GM23338 (cell line): ENCODE data around the gene GNB2. TPM values are rescaled to one million over a fixed set of nuclear protein-coding genes. Genes with fewer than 3 reads are reported as not detected.

Experiments used
- ATAC-seq: fragments of 200-7000 bp; cut with Tn5 transposase; 3 replicates; pipeline ENCODE4 v1.9.1; 2020
- DNase-seq: peaks from one replicate; pipeline ENCODE4 v3.0.0-alpha.2; 2015; ENCODE audit warnings: low spot score
- H2AFZ ChIP-seq: fragments of 200-600 bp; sonication (generic); 2 replicates; pipeline ENCODE4 v1.8.0; 2016; ENCODE audit warnings: antibody characterized with exemption, mild to moderate bottlenecking, moderate library complexity
- H3F3A ChIP-seq: fragments of 200-600 bp; sonication (generic); replicated peaks from 2 replicates; pipeline ENCODE4 v1.8.0; 2017; ENCODE audit warnings: antibody characterized with exemption, mixed run types, low read depth
- H3K27ac ChIP-seq: fragments of 200-600 bp; sonication (generic); 2 replicates; pipeline ENCODE4 v1.6.1; 2016; ENCODE audit warnings: low read depth
- H3K27me3 ChIP-seq: fragments of 200-600 bp; sonication (generic); 2 replicates; pipeline ENCODE4 v1.8.0; 2016; ENCODE audit warnings: mild to moderate bottlenecking, mixed run types, moderate library complexity; ENCODE audit not compliant: insufficient read depth
- H3K36me3 ChIP-seq: fragments of 200-600 bp; sonication (generic); 2 replicates; pipeline ENCODE4 v1.8.0; 2016; ENCODE audit warnings: mild to moderate bottlenecking; ENCODE audit not compliant: insufficient read depth
- H3K4me1 ChIP-seq: fragments of 200-600 bp; sonication (generic); 2 replicates; pipeline ENCODE4 v1.8.0; 2016; ENCODE audit warnings: mild to moderate bottlenecking, moderate library complexity; ENCODE audit not compliant: insufficient read depth
- H3K4me2 ChIP-seq: fragments of 200-600 bp; sonication (generic); 2 replicates; pipeline ENCODE4 v1.7.1; 2017; ENCODE audit warnings: mixed run types
- H3K4me3 ChIP-seq: fragments of 200-600 bp; sonication (generic); 2 replicates; pipeline ENCODE4 v1.6.1; 2016; ENCODE audit warnings: mixed run types
- H3K79me2 ChIP-seq: fragments of 200-600 bp; sonication (generic); replicated peaks from 2 replicates; pipeline ENCODE4 v1.8.0; 2017; ENCODE audit warnings: mild to moderate bottlenecking; ENCODE audit not compliant: insufficient read depth
- H3K9me2 ChIP-seq: fragments of 200-600 bp; sonication (generic); 2 replicates; pipeline ENCODE4 v1.8.0; 2017; ENCODE audit not compliant: insufficient read depth
- H4K20me1 ChIP-seq: fragments of 200-600 bp; sonication (generic); replicated peaks from 2 replicates; pipeline ENCODE4 v1.8.0; 2017; ENCODE audit warnings: mild to moderate bottlenecking; ENCODE audit not compliant: insufficient read depth
- H3K27ac Mint-ChIP-seq: 2 replicates; pipeline ENCODE4 v1.8.0; 2020; ENCODE audit warnings: inconsistent platforms, mild to moderate bottlenecking, moderate library complexity, mixed read lengths
- H3K27me3 Mint-ChIP-seq: 3 replicates; pipeline ENCODE4 v1.8.0; 2022; ENCODE audit warnings: low read depth, mild to moderate bottlenecking, moderate library complexity, mixed read lengths, inconsistent platforms; ENCODE audit not compliant: insufficient read depth, poor library complexity
- H3K36me3 Mint-ChIP-seq: 3 replicates; pipeline ENCODE4 v1.8.0; 2021; ENCODE audit warnings: low read depth, mild to moderate bottlenecking, inconsistent platforms, moderate library complexity, mixed read lengths
- H3K4me1 Mint-ChIP-seq: 3 replicates; pipeline ENCODE4 v1.8.0; 2020; ENCODE audit warnings: mild to moderate bottlenecking, inconsistent platforms, mixed read lengths
- H3K4me3 Mint-ChIP-seq: 3 replicates; pipeline ENCODE4 v1.8.0; 2021; ENCODE audit warnings: moderate library complexity, mild to moderate bottlenecking, inconsistent platforms, mixed read lengths
- H3K9me3 Mint-ChIP-seq: 3 replicates; pipeline ENCODE4 v1.8.0; 2020; ENCODE audit warnings: moderate library complexity, mild to moderate bottlenecking, inconsistent platforms, mixed read lengths
- CREB1 ChIP-seq: fragments of 250-450 bp; sonication (Bioruptor Pico); IDR thresholded peaks from 2 replicates; pipeline ENCODE4 v1.5.0; 2020; ENCODE audit warnings: low read depth, mild to moderate bottlenecking, moderate library complexity
- EZH2 ChIP-seq: fragments of 200-600 bp; sonication (generic); IDR thresholded peaks from one replicate; pipeline ENCODE4 v1.8.0; 2017; ENCODE audit warnings: antibody characterized with exemption, mild to moderate bottlenecking, low read depth; ENCODE audit not compliant: unreplicated experiment
- EZH2phosphoT487 ChIP-seq: fragments of 200-600 bp; sonication (generic); IDR thresholded peaks from one replicate; pipeline ENCODE4 v1.8.1; 2018; ENCODE audit warnings: antibody characterized with exemption; ENCODE audit not compliant: unreplicated experiment
- NANOG ChIP-seq: IDR thresholded peaks from 2 replicates; pipeline ENCODE4 v1.6.1; 2016; ENCODE audit warnings: antibody characterized with exemption, borderline replicate concordance
- POLR2AphosphoS5 ChIP-seq: IDR thresholded peaks from 2 replicates; pipeline ENCODE4 v1.6.1; 2016; ENCODE audit warnings: antibody characterized with exemption, low read depth
- STAT1 ChIP-seq: IDR thresholded peaks from one replicate; pipeline ENCODE4 v1.6.1; 2016; ENCODE audit warnings: antibody characterized with exemption; ENCODE audit not compliant: unreplicated experiment
- ZNF114 ChIP-seq: fragments of 250-450 bp; sonication (Bioruptor Pico); IDR thresholded peaks from 2 replicates; pipeline ENCODE4 v1.5.0; 2020; ENCODE audit warnings: mild to moderate bottlenecking, moderate library complexity
- ZNF331 ChIP-seq: fragments of 250-450 bp; sonication (Bioruptor Pico); IDR thresholded peaks from 2 replicates; pipeline ENCODE4 v1.5.0; 2020; ENCODE audit warnings: low read depth, mild to moderate bottlenecking, moderate library complexity
- long read RNA-seq: library from polyadenylated mRNA; unstranded; transcript quantifications from one replicate; pipeline ENCODE4 v2.0.0, GENCODE V29; 2020; ENCODE audit not compliant: unreplicated experiment
- polyA plus RNA-seq: library from polyadenylated mRNA; unstranded; fragments of >200 nt; fragmentation: Nextera tagmentation; extraction: Ambion mirVana; gene quantifications from 2 replicates; pipeline ENCODE4 v1.2.1, GENCODE V29; 2016
- total RNA-seq: library from RNA; depleted of rRNA; stranded (reverse); fragments of >200 nt; shearing (Covaris generic); gene quantifications from 2 replicates; pipeline ENCODE4 v1.2.3, GENCODE V29; 2014; rRNA removed

GNB2 gene
- total RNA-seq: 153 and 156 TPM in 2 replicates
- polyA plus RNA-seq: 112 and 113 TPM in 2 replicates
- long read RNA-seq, transcript GNB2-202 (9 exons, 1,524 nt): minor isoform, 6 of 102 reads
- long read RNA-seq, transcript GNB2-201 (10 exons, 1,878 nt): major isoform, 17 of 102 reads
- long read RNA-seq, partial matches to known transcripts: 11 of 102 reads
- long read RNA-seq, other reads (novel, unspliced or antisense): 67 of 102 reads

- Mint-ChIP-seq H3K9me3 (no peaks in the 10 kb centered on the region), H3K4me1 (peaks cover 3% of the 10 kb centered on the region; the same call in 2 of the 3 replicates), H3K36me3 (peaks cover 13% of the 10 kb centered on the region), H3K27me3 (peaks cover 35% of the 10 kb centered on the region), H3K4me3 (peak within 1 kb of the TSS; percentile 83), H3K27ac (peak within 1 kb of the TSS; percentile 98)
- H4K20me1 ChIP-seq: no peaks in the 10 kb centered on the region; the same call in 1 of the 2 replicates
- H3F3A ChIP-seq: peaks cover 14% of the 10 kb centered on the region
- peak; percentile 96 for DNase-seq
- H2AFZ ChIP-seq: peak within 1 kb of the TSS; percentile 97; the same call in 1 of the 2 replicates
- H3K4me2 ChIP-seq: peak within 1 kb of the TSS; percentile 99
- no peaks in the 10 kb centered on the region for H3K36me3 ChIP-seq
- no peaks in the 10 kb centered on the region for H3K79me2 ChIP-seq
- H3K9me2 ChIP-seq: no peaks in the 10 kb centered on the region
- H3K4me1 ChIP-seq: no peaks in the 10 kb centered on the region
- H3K27ac ChIP-seq: peak within 1 kb of the TSS; percentile 99
- peak within 1 kb of the TSS; percentile 93 for H3K4me3 ChIP-seq
- no peak for TF ChIP-seq NANOG
- TF ChIP-seq POLR2AphosphoS5: peak; percentile 72
- TF ChIP-seq CREB1 (CRISPR knock-in tag): peak; percentile 91
- peaks cover 16% of the 10 kb centered on the region for H3K27me3 ChIP-seq
- ATAC-seq: peak; percentile 54
Measured at GRCh38 chr7:100673302-100673941, at the start of gene GNB2. Gene GNB2, plus strand, starts transcription at chr7:100673740. Its CDS starts 2,526 bp downstream, at chr7:100676266.

DNA sequence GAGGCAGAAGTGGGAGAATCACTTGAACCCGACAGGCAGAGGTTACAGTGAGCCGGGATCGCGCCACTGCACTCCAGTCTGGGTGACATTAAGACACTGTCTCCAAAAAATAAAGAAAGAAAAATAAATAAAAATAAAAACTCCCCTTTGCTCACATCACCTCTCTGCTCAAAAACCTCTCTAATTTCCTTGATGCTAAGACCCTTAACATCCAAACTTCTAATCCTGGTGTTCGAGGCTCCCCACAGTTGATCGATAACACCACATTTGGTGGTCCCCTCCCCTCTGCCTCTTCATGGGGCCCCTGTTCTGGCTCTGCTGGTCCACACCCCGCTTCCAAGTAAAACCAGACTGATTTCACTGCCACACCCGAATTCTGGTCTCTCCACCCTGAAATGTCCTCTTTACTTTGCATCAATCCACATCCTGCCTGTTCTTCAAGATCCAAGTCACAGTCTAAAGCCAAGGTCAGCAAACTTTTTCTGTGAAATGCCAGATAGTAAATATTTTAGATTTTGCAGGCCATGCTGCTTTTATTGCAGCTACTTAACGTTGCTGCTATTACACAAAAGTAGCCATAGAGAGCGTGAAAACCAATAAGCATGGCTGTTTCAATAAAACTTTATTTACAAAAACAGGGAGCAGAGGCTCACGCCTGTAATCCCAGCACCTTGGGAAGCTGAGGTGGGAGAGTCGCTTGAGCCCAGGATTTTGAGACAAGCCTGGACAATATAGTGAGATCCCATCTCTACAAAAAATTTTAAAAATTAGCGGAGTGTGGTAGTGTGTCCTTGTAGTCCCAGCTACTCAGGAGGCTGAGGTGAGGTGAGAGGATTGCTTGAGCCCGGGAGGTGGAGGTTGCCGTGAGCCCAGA lies 49.4 kb upstream of the GNB2 start:
- no peak for TF ChIP-seq POLR2AphosphoS5
- no peak for TF ChIP-seq ZNF331 (CRISPR knock-in tag)
- no peak for TF ChIP-seq ZNF114 (CRISPR knock-in tag)
- no peak for TF ChIP-seq EZH2phosphoT487
- Mint-ChIP-seq H3K9me3 (no peaks in the 10 kb centered on the region; the same call in 2 of the 3 replicates), H3K27me3 (peaks cover 25% of the 10 kb centered on the region), H3K36me3 (no peaks in the 10 kb centered on the region; the same call in 2 of the 3 replicates), H3K4me1 (peaks cover 5% of the 10 kb centered on the region; the same call in 2 of the 3 replicates), H3K27ac (no peak overlapping the region), H3K4me3 (no peak overlapping the region)
- ATAC-seq: no peak
- no peaks in the 10 kb centered on the region for H3K79me2 ChIP-seq
- no peaks in the 10 kb centered on the region for H3K9me2 ChIP-seq
- H3K27ac ChIP-seq: no peak overlapping the region
- no peaks in the 10 kb centered on the region for H3K36me3 ChIP-seq
- no peak for DNase-seq
- no peak overlapping the region for H3K4me2 ChIP-seq
- H4K20me1 ChIP-seq: no peaks in the 10 kb centered on the region
- peaks cover 4% of the 10 kb centered on the region; the same call in 1 of the 2 replicates for H3K27me3 ChIP-seq
- 0 out of 2 replicates have a peak, but pooled peaks cover 2% of the 10 kb centered on the region for H3F3A ChIP-seq
- peaks cover 15% of the 10 kb centered on the region for H3K4me1 ChIP-seq
- H2AFZ ChIP-seq: no peak overlapping the region
- H3K4me3 ChIP-seq: no peak overlapping the region

DNA sequence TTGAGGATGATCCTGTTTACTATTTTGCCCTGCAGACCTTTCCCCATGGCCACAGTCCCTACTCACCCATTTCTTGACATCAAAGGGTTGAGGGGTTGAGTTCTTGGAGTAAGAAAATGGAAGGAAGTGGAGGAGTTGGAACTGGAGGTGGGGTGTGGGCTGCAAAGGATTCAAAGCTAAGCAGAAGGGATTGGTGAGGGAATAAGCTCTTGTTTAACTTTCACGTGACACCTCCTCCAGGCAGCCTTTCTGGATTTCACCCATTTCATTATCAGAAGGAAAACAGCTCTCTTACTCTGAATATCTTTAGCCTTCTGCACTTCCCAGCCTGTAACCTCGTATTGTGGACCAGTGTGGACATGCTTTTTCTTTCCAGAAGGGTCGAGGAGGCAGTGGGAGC lies 47.5 kb upstream of the GNB2 start:
- no peak for DNase-seq
- peak overlapping the region; percentile 69 for H3K4me3 Mint-ChIP-seq
- no peak for ATAC-seq
- H3K36me3 Mint-ChIP-seq: no peaks in the 10 kb centered on the region; the same call in 2 of the 3 replicates
- Histone ChIP-seq H3K27me3 (peaks cover 4% of the 10 kb centered on the region; the same call in 1 of the 2 replicates), H3K79me2 (no peaks in the 10 kb centered on the region), H3K27ac (no peak overlapping the region), H3K4me1 (peaks cover 15% of the 10 kb centered on the region), H3K9me2 (no peaks in the 10 kb centered on the region), H2AFZ (peak overlapping the region; percentile 90; the same call in 1 of the 2 replicates), H3K4me3 (peak overlapping the region; percentile 74), H4K20me1 (no peaks in the 10 kb centered on the region), H3K36me3 (no peaks in the 10 kb centered on the region), H3K4me2 (peak overlapping the region; percentile 96), H3F3A (0 out of 2 replicates have a peak, but pooled peaks cover 2% of the 10 kb centered on the region)
- H3K27me3 Mint-ChIP-seq: peaks cover 28% of the 10 kb centered on the region
- H3K4me1 Mint-ChIP-seq: peaks cover 5% of the 10 kb centered on the region; the same call in 2 of the 3 replicates
- no peaks in the 10 kb centered on the region; the same call in 2 of the 3 replicates for H3K9me3 Mint-ChIP-seq
- H3K27ac Mint-ChIP-seq: no peak overlapping the region
- TF ChIP-seq STAT1 (no peak), EZH2 (no peak), NANOG (no peak)
